ENCODE measurements around the gene PLXNA2.

Gene PLXNA2

GRCh38 chr1:208170252-208170651, 73.9 kb downstream of the PLXNA2 start:
- in situ Hi-C loops (cut with MboI; ENCODE audit: low sequenced_read_pairs) = no loop called here

- in situ Hi-C loops (cut with MboI; ENCODE audit: low sequenced_read_pairs) = no loop called here
Measured at GRCh38 chr1:208169081-208169879, 74.9 kb downstream of the PLXNA2 start.

GRCh38 chr1:208167261-208167869, 76.8 kb downstream of the PLXNA2 start:
- in situ Hi-C loops (cut with MboI; ENCODE audit: low sequenced_read_pairs) = no loop called here

GRCh38 chr1:208166340-208167138, 77.6 kb downstream of the PLXNA2 start:
- in situ Hi-C loops (cut with MboI; ENCODE audit: low sequenced_read_pairs) = no loop called here

- in situ Hi-C loops (cut with MboI; ENCODE audit: low sequenced_read_pairs) = no loop called here
Measured at GRCh38 chr1:208165659-208166058, 78.5 kb downstream of the PLXNA2 start.

- in situ Hi-C loops (cut with MboI; ENCODE audit: low sequenced_read_pairs) = no loop called here
Measured at GRCh38 chr1:208164609-208165008, 79.6 kb downstream of the PLXNA2 start.

- in situ Hi-C loops (cut with MboI; ENCODE audit: low sequenced_read_pairs) = no loop called here
Measured at GRCh38 chr1:208163539-208163938, 80.6 kb downstream of the PLXNA2 start.

GRCh38 chr1:208162903-208163302, 81.3 kb downstream of the PLXNA2 start:
- in situ Hi-C loops (cut with MboI; ENCODE audit: low sequenced_read_pairs) = no loop called here

GRCh38 chr1:208161656-208162375, 82.4 kb downstream of the PLXNA2 start:
- in situ Hi-C loops (cut with MboI; ENCODE audit: low sequenced_read_pairs) = no loop called here

GRCh38 chr1:208161005-208161404, 83.2 kb downstream of the PLXNA2 start:
- in situ Hi-C loops (cut with MboI; ENCODE audit: low sequenced_read_pairs) = no loop called here

- in situ Hi-C loops (cut with MboI; ENCODE audit: low sequenced_read_pairs) = no loop called here
Measured at GRCh38 chr1:208160259-208160819, 83.8 kb downstream of the PLXNA2 start.

GRCh38 chr1:208159555-208160258, 84.5 kb downstream of the PLXNA2 start:
- in situ Hi-C loops (cut with MboI; ENCODE audit: low sequenced_read_pairs) = no loop called here

GRCh38 chr1:208158640-208159554, 85.3 kb downstream of the PLXNA2 start:
- in situ Hi-C loops (cut with MboI; ENCODE audit: low sequenced_read_pairs) = no loop called here

- in situ Hi-C loops (cut with MboI; ENCODE audit: low sequenced_read_pairs) = no loop called here
Measured at GRCh38 chr1:208157769-208158168, 86.4 kb downstream of the PLXNA2 start.

- in situ Hi-C loops (cut with MboI; ENCODE audit: low sequenced_read_pairs) = no loop called here
Measured at GRCh38 chr1:208156741-208157140, 87.4 kb downstream of the PLXNA2 start.

GRCh38 chr1:208156310-208156709, 87.9 kb downstream of the PLXNA2 start:
- in situ Hi-C loops (cut with MboI; ENCODE audit: low sequenced_read_pairs) = no loop called here

GRCh38 chr1:208154679-208155642, 89.2 kb downstream of the PLXNA2 start:
- in situ Hi-C loops (cut with MboI; ENCODE audit: low sequenced_read_pairs) = no loop called here

GRCh38 chr1:208154040-208154439, 90.1 kb downstream of the PLXNA2 start:
- in situ Hi-C loops (cut with MboI; ENCODE audit: low sequenced_read_pairs) = no loop called here
